ENCODE data around the gene PAPPA.

DNA sequence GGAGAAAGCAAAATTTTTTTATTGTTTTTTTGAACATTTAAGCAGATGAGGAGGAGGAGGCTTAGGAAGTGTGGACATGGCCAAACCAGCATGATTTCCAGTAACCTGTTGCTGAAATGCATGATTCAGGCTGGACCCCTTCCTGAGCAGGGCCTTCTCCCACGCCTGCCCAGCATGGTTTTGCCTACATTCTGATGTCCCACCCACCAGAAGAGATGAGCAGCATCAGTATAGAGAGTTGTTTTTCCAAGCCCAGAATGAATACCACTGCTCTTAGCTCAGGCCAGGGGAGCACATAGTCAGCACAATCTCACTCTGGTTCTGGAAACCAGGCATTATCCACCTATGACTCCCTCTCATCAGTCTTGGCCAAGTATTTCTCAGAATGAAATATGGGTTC lies 90.1 kb downstream of the PAPPA start:
- TF ChIP-seq, protein P1, sequence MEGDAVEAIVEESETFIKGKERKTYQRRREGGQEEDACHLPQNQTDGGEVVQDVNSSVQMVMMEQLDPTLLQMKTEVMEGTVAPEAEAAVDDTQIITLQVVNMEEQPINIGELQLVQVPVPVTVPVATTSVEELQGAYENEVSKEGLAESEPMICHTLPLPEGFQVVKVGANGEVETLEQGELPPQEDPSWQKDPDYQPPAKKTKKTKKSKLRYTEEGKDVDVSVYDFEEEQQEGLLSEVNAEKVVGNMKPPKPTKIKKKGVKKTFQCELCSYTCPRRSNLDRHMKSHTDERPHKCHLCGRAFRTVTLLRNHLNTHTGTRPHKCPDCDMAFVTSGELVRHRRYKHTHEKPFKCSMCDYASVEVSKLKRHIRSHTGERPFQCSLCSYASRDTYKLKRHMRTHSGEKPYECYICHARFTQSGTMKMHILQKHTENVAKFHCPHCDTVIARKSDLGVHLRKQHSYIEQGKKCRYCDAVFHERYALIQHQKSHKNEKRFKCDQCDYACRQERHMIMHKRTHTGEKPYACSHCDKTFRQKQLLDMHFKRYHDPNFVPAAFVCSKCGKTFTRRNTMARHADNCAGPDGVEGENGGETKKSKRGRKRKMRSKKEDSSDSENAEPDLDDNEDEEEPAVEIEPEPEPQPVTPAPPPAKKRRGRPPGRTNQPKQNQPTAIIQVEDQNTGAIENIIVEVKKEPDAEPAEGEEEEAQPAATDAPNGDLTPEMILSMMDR (tag by site-specific recombination; IDR thresholded peaks at IDR 0.05) = no peak
- TF ChIP-seq ZNF555 (tag by site-specific recombination; conservative IDR thresholded peaks at IDR 0.05) (no peak), ZNF558 (tag by site-specific recombination; IDR thresholded peaks at IDR 0.05) (no peak), ZNF311 (tag by site-specific recombination; IDR thresholded peaks at IDR 0.05; ENCODE audit: borderline replicate concordance) (no peak), MZF1 (tag by site-specific recombination; IDR thresholded peaks at IDR 0.05; ENCODE audit: borderline replicate concordance) (no peak), ZBTB1 (tag by site-specific recombination; IDR thresholded peaks at IDR 0.05) (no peak), ZNF248 (tag by site-specific recombination; IDR thresholded peaks at IDR 0.05) (no peak), TCF7L2 (IDR thresholded peaks at IDR 0.05; ENCODE audit: borderline replicate concordance, low read depth, low read length) (no peak)
- TF ChIP-seq, protein P2, sequence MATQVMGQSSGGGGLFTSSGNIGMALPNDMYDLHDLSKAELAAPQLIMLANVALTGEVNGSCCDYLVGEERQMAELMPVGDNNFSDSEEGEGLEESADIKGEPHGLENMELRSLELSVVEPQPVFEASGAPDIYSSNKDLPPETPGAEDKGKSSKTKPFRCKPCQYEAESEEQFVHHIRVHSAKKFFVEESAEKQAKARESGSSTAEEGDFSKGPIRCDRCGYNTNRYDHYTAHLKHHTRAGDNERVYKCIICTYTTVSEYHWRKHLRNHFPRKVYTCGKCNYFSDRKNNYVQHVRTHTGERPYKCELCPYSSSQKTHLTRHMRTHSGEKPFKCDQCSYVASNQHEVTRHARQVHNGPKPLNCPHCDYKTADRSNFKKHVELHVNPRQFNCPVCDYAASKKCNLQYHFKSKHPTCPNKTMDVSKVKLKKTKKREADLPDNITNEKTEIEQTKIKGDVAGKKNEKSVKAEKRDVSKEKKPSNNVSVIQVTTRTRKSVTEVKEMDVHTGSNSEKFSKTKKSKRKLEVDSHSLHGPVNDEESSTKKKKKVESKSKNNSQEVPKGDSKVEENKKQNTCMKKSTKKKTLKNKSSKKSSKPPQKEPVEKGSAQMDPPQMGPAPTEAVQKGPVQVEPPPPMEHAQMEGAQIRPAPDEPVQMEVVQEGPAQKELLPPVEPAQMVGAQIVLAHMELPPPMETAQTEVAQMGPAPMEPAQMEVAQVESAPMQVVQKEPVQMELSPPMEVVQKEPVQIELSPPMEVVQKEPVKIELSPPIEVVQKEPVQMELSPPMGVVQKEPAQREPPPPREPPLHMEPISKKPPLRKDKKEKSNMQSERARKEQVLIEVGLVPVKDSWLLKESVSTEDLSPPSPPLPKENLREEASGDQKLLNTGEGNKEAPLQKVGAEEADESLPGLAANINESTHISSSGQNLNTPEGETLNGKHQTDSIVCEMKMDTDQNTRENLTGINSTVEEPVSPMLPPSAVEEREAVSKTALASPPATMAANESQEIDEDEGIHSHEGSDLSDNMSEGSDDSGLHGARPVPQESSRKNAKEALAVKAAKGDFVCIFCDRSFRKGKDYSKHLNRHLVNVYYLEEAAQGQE (tag by site-specific recombination; IDR thresholded peaks at IDR 0.05) = no peak

All from HEK293 (cell line).